Naive thymus-derived CD4-positive, alpha-beta T cell (primary cell): ENCODE measurements around the gene MS4A10. TPM values are rescaled to one million over a fixed set of nuclear protein-coding genes. Genes with fewer than 3 reads are reported as not detected.
A peak's percentile ranks its signal among the peaks of the same experiment; 100 is the strongest.
"Not testable (repeated sequence)": the region's sequence is repeated elsewhere in the genome, so short reads cannot be mapped to it uniquely, and the experiment has no call there.

Experiments used
- ATAC-seq: fragments of 150-1000 bp; cut with Tn5 transposase; 2 replicates; pipeline ENCODE4 v1.10.0; 2021; ENCODE audit warnings: mild to moderate bottlenecking, moderate library complexity
- CTCF ChIA-PET: fragments of 350-600 bp; sonication (Branson Sonifier 250); formaldehyde crosslinking; loops from one replicate; lab custom pipeline; 2021; ENCODE audit warnings: antibody characterized with exemption; lab: Charles Lee
- POLR2A ChIA-PET: fragments of 350-600 bp; sonication (Branson Sonifier 250); formaldehyde crosslinking; loops from one replicate; lab custom pipeline; 2021; ENCODE audit warnings: antibody characterized with exemption, inconsistent platforms; lab: Charles Lee
- DNase-seq, 9 donors: peaks; one replicate each; pipeline versions ENCODE4 v3.0.0 to v3.0.0-alpha.2; 2020 to 2022; ENCODE audit warnings: mixed read lengths in 1 of 9
- H3K27ac ChIP-seq: one replicate; pipeline ENCODE4 v1.7.0; 2013; ENCODE audit warnings: mild to moderate bottlenecking, low read depth, low read length, moderate library complexity
- H3K27me3 ChIP-seq, 2 donors: one replicate each; pipeline ENCODE4 v1.7.0; 2013; ENCODE audit warnings: low read length in 2 of 2, mild to moderate bottlenecking in 2 of 2, moderate library complexity in 2 of 2; ENCODE audit not compliant: control insufficient read depth in 2 of 2, insufficient read depth in 2 of 2
- H3K36me3 ChIP-seq, 3 experiments: 1 replicate in 2 of 3; 2 replicates in 1 of 3; pipeline ENCODE4 v1.7.0; 2013; ENCODE audit warnings: low read length in 3 of 3, mild to moderate bottlenecking in 3 of 3, moderate library complexity in 1 of 3; ENCODE audit not compliant: insufficient read depth in 3 of 3, control insufficient read depth in 2 of 3
- H3K4me1 ChIP-seq, 2 donors: one replicate each; pipeline ENCODE4 v1.7.0; 2013; ENCODE audit warnings: low read length in 2 of 2, mild to moderate bottlenecking in 2 of 2, moderate library complexity in 1 of 2; ENCODE audit not compliant: control insufficient read depth in 2 of 2, insufficient read depth in 2 of 2
- H3K4me3 ChIP-seq: 2 replicates; pipeline ENCODE4 v1.7.0; 2013; ENCODE audit warnings: mild to moderate bottlenecking, low read length
- H3K9me3 ChIP-seq, 3 experiments: 1 replicate in 2 of 3; 2 replicates in 1 of 3; pipeline ENCODE4 v1.7.0; 2013; ENCODE audit warnings: low read length in 3 of 3; ENCODE audit not compliant: control insufficient read depth in 2 of 3
- H3K27ac Mint-ChIP-seq, 9 donors: one replicate each; pipeline ENCODE4 v1.8.0; 2020 to 2022; ENCODE audit warnings: mixed read lengths in 9 of 9, mild to moderate bottlenecking in 8 of 9, moderate library complexity in 5 of 9, inconsistent platforms in 2 of 9
- H3K27me3 Mint-ChIP-seq, 5 donors: one replicate each; pipeline ENCODE4 v1.8.0; 2021 to 2022; ENCODE audit warnings: mixed read lengths in 5 of 5, mild to moderate bottlenecking in 1 of 5
- H3K36me3 Mint-ChIP-seq, 5 donors: one replicate each; pipeline ENCODE4 v1.8.0; 2020 to 2022; ENCODE audit warnings: mixed read lengths in 5 of 5, mild to moderate bottlenecking in 3 of 5, inconsistent platforms in 1 of 5
- H3K4me1 Mint-ChIP-seq, 7 donors: one replicate each; pipeline ENCODE4 v1.8.0; 2020 to 2022; ENCODE audit warnings: mixed read lengths in 7 of 7, mild to moderate bottlenecking in 3 of 7, inconsistent platforms in 1 of 7
- H3K4me3 Mint-ChIP-seq, 10 donors: one replicate each; pipeline ENCODE4 v1.8.0; 2020 to 2022; ENCODE audit warnings: mild to moderate bottlenecking in 10 of 10, mixed read lengths in 10 of 10, moderate library complexity in 6 of 10, inconsistent platforms in 2 of 10
- H3K9me3 Mint-ChIP-seq, 11 donors: one replicate each; pipeline ENCODE4 v1.8.0; 2020 to 2022; ENCODE audit warnings: mixed read lengths in 11 of 11, mild to moderate bottlenecking in 4 of 11, inconsistent platforms in 1 of 11, moderate library complexity in 1 of 11
- intact Hi-C, 2 donors: fragments of 100-400 bp; cut with micrococcal nuclease; formaldehyde crosslinking; loops; one replicate each; pipeline ENCODE4 v1.15.1; 2023
- polyA plus RNA-seq, 2 donors: library from polyadenylated mRNA; unstranded; fragments of 300-500 nt; fragmentation: Illumina TruSeq; gene quantifications; one replicate each; pipeline ENCODE4 v1.2.3, GENCODE V29; 2021
- total RNA-seq, 6 experiments: library from RNA in 5 of 6; stranded (reverse) in 5 of 6; gene quantifications; 1 replicate in 5 of 6; 2 replicates in 1 of 6; pipeline ENCODE4 v1.2.3 and lab custom pipeline; 2021 to 2026

The MS4A10 gene
- total and polyA plus RNA-seq, 7 experiments from 2014 or later = not detected

- Histone ChIP-seq H3K27ac (no peak overlapping the region), H3K4me1 (no peaks in the 10 kb centered on the region), H3K36me3 (no peaks in the 10 kb centered on the region), H3K9me3 (peaks cover 0 to 13% (median 3%) of the 10 kb centered on the region in 3 experiments), H3K27me3 (no peaks in the 10 kb centered on the region), H3K4me3 (no peak overlapping the region)
- Mint-ChIP-seq H3K4me3 (no peak overlapping the region), H3K9me3 (peaks cover 0 to 18% (median 12%) of the 10 kb centered on the region in 11 donors), H3K4me1 (peaks cover 0 to 7% (median 0%) of the 10 kb centered on the region in 7 donors), H3K27ac (no peak overlapping the region), H3K36me3 (no peaks in the 10 kb centered on the region), H3K27me3 (peaks cover 0 to 7% (median 0%) of the 10 kb centered on the region in 5 donors)
- ChIA-PET POLR2A (interaction anchor here (0.9 kb wide), 1 partner anchor 58 kb away, joined by 3 read pairs; no protein-coding TSS in a partner anchor), CTCF (no interaction called here)
- no peak for DNase-seq
- intact Hi-C loops = no loop called here
- no peak for ATAC-seq
Observed at GRCh38 chr11:60814112-60814511, 29.0 kb downstream of the MS4A10 start.

- H3K4me1 Mint-ChIP-seq = peaks cover 0 to 2% (median 0%) of the 10 kb centered on the region in 7 donors
- ATAC-seq (no peak), DNase-seq (no peak)
- H3K27ac ChIP-seq = no peak overlapping the region
- no peak overlapping the region for H3K27ac Mint-ChIP-seq
- peaks cover 0 to 13% (median 3%) of the 10 kb centered on the region in 3 experiments for H3K9me3 ChIP-seq
- H3K4me1 ChIP-seq = no peaks in the 10 kb centered on the region
- no peaks in the 10 kb centered on the region for H3K27me3 ChIP-seq
- H3K4me3 Mint-ChIP-seq = no peak overlapping the region
- H3K27me3 Mint-ChIP-seq = no peaks in the 10 kb centered on the region
- intact Hi-C loops = no loop called here
- ChIA-PET CTCF (no interaction called here), POLR2A (no interaction called here)
- no peaks in the 10 kb centered on the region for H3K36me3 ChIP-seq
- no peaks in the 10 kb centered on the region for H3K36me3 Mint-ChIP-seq
- peaks cover 0 to 18% (median 12%) of the 10 kb centered on the region in 11 donors for H3K9me3 Mint-ChIP-seq
- no peak overlapping the region for H3K4me3 ChIP-seq
Observed at GRCh38 chr11:60816590-60817157, 31.5 kb downstream of the MS4A10 start.

- CTCF ChIA-PET = no interaction called here
- H3K4me3 ChIP-seq = no peak overlapping the region
Observed at GRCh38 chr11:60818057-60818456, 32.9 kb downstream of the MS4A10 start.

GRCh38 chr11:60821827-60822599 lies 36.9 kb downstream of the MS4A10 start:
- H3K36me3 Mint-ChIP-seq = no peaks in the 10 kb centered on the region
- intact Hi-C loops = no loop called here
- no peak for ATAC-seq
- no peaks in the 10 kb centered on the region for H3K4me1 ChIP-seq
- no peak overlapping the region for H3K4me3 Mint-ChIP-seq
- H3K4me3 ChIP-seq = no peak overlapping the region
- H3K27ac ChIP-seq = no peak overlapping the region
- H3K27ac Mint-ChIP-seq = no peak overlapping the region
- no peaks in the 10 kb centered on the region for H3K27me3 ChIP-seq
- H3K9me3 ChIP-seq = peaks cover 0 to 5% (median 0%) of the 10 kb centered on the region in 3 experiments
- peaks cover 0 to 7% (median 4%) of the 10 kb centered on the region in 11 donors for H3K9me3 Mint-ChIP-seq
- no peaks in the 10 kb centered on the region for H3K4me1 Mint-ChIP-seq
- H3K27me3 Mint-ChIP-seq = peaks cover 0 to 6% (median 0%) of the 10 kb centered on the region in 5 donors
- POLR2A ChIA-PET = no interaction called here
- CTCF ChIA-PET = no interaction called here
- H3K36me3 ChIP-seq = no peaks in the 10 kb centered on the region
- peak in 1 of 9 donors; percentile 7 for DNase-seq

More at GRCh38 chr11:60818057-60818456, 32.9 kb downstream of the MS4A10 start:
- Histone ChIP-seq H3K27ac (no peak overlapping the region), H3K27me3 (no peaks in the 10 kb centered on the region), H3K4me1 (no peaks in the 10 kb centered on the region), H3K9me3 (peaks cover 0 to 13% (median 3%) of the 10 kb centered on the region in 3 experiments), H3K36me3 (no peaks in the 10 kb centered on the region)
- H3K4me1 Mint-ChIP-seq = peaks cover 0 to 2% (median 0%) of the 10 kb centered on the region in 7 donors
- H3K9me3 Mint-ChIP-seq = peaks cover 0 to 18% (median 12%) of the 10 kb centered on the region in 11 donors
- H3K27me3 Mint-ChIP-seq = peaks cover 0 to 4% (median 0%) of the 10 kb centered on the region in 5 donors
- intact Hi-C loops = no loop called here
- no peak overlapping the region for H3K27ac Mint-ChIP-seq
- ATAC-seq = no peak
- DNase-seq = no peak
- H3K36me3 Mint-ChIP-seq = no peaks in the 10 kb centered on the region
- no peak overlapping the region for H3K4me3 Mint-ChIP-seq
- POLR2A ChIA-PET = no interaction called here

- DNase-seq, H3K27ac ChIP-seq, H3K36me3 Mint-ChIP-seq, H3K4me3 Mint-ChIP-seq, intact Hi-C loops, H3K27me3 Mint-ChIP-seq, H3K9me3 ChIP-seq, H3K4me1 Mint-ChIP-seq, H3K4me3 ChIP-seq, H3K27ac Mint-ChIP-seq, H3K4me1 ChIP-seq, H3K36me3 ChIP-seq, H3K27me3 ChIP-seq, H3K9me3 Mint-ChIP-seq, CTCF ChIA-PET, ATAC-seq: not testable (repeated sequence)
- POLR2A ChIA-PET = interaction anchor here (0.5 kb wide), 1 partner anchor 22 kb away, joined by 3 read pairs; no protein-coding TSS in a partner anchor
Observed at GRCh38 chr11:60823745-60824306, 38.7 kb downstream of the MS4A10 start.

- Histone ChIP-seq H3K4me3 (no peak overlapping the region), H3K36me3 (no peaks in the 10 kb centered on the region), H3K27ac (no peak overlapping the region), H3K4me1 (no peaks in the 10 kb centered on the region), H3K9me3 (no peaks in the 10 kb centered on the region), H3K27me3 (no peaks in the 10 kb centered on the region)
- CTCF ChIA-PET = no interaction called here
- Mint-ChIP-seq H3K36me3 (no peaks in the 10 kb centered on the region), H3K4me1 (no peaks in the 10 kb centered on the region), H3K27ac (no peak overlapping the region), H3K27me3 (peaks cover 0 to 6% (median 0%) of the 10 kb centered on the region in 5 donors), H3K9me3 (no peaks in the 10 kb centered on the region), H3K4me3 (no peak overlapping the region)
- POLR2A ChIA-PET = no interaction called here
- ATAC-seq (no peak), DNase-seq (no peak)
- intact Hi-C loops = no loop called here
Observed at GRCh38 chr11:60825118-60825517, 40.0 kb downstream of the MS4A10 start.
